H1 (cell line): ENCODE measurements around the gene LANCL2. TPM values are rescaled to one million over a fixed set of nuclear protein-coding genes. Genes with fewer than 3 reads are reported as not detected.

Experiments
- CHD2 ChIP-seq: IDR thresholded peaks from 2 replicates; pipeline ENCODE4 v1.6.1; 2012; ENCODE audit warnings: low read length, improper control_type of control experiment
- EGR1 ChIP-seq: IDR thresholded peaks from 2 replicates; pipeline ENCODE4 v1.6.1; 2011; ENCODE audit warnings: low read depth, low read length, borderline replicate concordance
- MAFK ChIP-seq: IDR thresholded peaks from 2 replicates; pipeline ENCODE4 v1.6.1; 2012; ENCODE audit warnings: low read depth, mild to moderate bottlenecking, improper control_type of control experiment, low read length
- SP1 ChIP-seq: IDR thresholded peaks from 2 replicates; pipeline ENCODE4 v1.6.1; 2011; ENCODE audit warnings: low read depth, low read length
- SRF ChIP-seq: IDR thresholded peaks from 2 replicates; pipeline ENCODE4 v1.6.1; 2011; ENCODE audit warnings: mild to moderate bottlenecking, low read depth, low read length, moderate library complexity
- polyA plus RNA-seq, 7 experiments: library from polyadenylated mRNA; depleted of rRNA in 3 of 7; stranded (reverse) in 5 of 7; unstranded in 2 of 7; fragments of >200 nt in 5 of 7; fragments of 200-250 nt in 2 of 7; gene quantifications; 1 replicate in 5 of 7; 2 replicates in 1 of 7; 4 replicates in 1 of 7; pipeline versions ENCODE4 v1.2.1 to v1.2.3, GENCODE V29; 2011 to 2013; ENCODE audit warnings: missing spikeins in 2 of 7, mixed read lengths in 2 of 7
- total RNA-seq: library from RNA; stranded (reverse); fragmentation: NEBNext Ultra II Directional; extraction: Animal tissue kit (Norgen Biotek cat#: 25700); gene quantifications from 2 replicates; pipeline ENCODE4 v1.2.1, GENCODE V29; 2021
- TF ChIP-seq, protein P1 (sequence below): fragments of 300-600 bp; sonication (generic); IDR thresholded peaks from 2 replicates; pipeline ENCODE4 v1.7.1; 2012; ENCODE audit warnings: low read length, moderate library complexity, mild to moderate bottlenecking, inconsistent platforms; ENCODE audit not compliant: insufficient replicate concordance
- TF ChIP-seq, protein P2 (sequence below): IDR thresholded peaks from 2 replicates; pipeline ENCODE4 v1.6.1; 2012; ENCODE audit warnings: inconsistent platforms
- TF ChIP-seq, protein P3 (sequence below), 3 experiments: IDR thresholded peaks; 1 replicate in 2 of 3; 2 replicates in 1 of 3; pipeline versions ENCODE4 v1.5.1 to v1.6.1; 2011; ENCODE audit warnings: low read length in 3 of 3, mild to moderate bottlenecking in 3 of 3, inconsistent platforms in 2 of 3, low read depth in 1 of 3, moderate library complexity in 1 of 3; ENCODE audit not compliant: insufficient read depth in 1 of 3; ENCODE audit errors: control extremely low read depth in 1 of 3

Gene LANCL2
- total and polyA plus RNA-seq, 2 of the 8 experiments (the other 6 are each of a cell fraction or from before 2014, with no cell fraction given) = 9.2 to 9.5 TPM

DNA sequence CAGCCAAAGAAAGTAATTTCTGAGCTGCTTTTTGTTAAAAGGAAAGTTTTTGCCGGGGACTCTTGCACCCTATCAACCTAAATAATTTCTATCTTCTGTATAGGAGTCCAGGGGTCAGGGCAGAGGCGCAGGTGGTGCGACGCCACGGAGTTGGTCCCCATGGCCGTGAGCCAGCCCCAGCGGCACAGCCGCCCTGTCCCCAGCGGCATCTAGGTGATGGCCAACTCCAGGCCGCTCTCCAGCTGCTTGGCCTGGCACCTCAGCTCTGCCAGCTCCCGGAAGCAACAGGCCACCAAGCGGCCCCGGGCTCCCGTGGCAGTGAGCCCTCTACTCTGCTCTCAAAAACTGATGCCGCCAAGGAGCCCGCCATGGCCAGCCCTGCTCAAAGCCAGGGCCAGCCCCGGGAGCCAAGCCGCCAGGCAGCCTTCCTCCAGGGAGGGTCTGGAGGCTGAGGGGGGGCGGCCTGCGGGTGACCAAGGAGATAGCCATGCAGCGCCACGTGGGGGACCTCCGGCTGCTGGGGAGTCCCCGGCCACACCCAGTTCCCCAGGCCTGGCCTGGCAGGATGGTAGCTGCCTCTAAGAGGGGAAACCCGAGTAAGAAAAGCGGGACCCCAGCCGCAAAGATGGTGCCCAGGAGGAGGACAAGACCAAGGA is 22.8 kb upstream of the LANCL2 start (continued):
- TF ChIP-seq, protein P1, sequence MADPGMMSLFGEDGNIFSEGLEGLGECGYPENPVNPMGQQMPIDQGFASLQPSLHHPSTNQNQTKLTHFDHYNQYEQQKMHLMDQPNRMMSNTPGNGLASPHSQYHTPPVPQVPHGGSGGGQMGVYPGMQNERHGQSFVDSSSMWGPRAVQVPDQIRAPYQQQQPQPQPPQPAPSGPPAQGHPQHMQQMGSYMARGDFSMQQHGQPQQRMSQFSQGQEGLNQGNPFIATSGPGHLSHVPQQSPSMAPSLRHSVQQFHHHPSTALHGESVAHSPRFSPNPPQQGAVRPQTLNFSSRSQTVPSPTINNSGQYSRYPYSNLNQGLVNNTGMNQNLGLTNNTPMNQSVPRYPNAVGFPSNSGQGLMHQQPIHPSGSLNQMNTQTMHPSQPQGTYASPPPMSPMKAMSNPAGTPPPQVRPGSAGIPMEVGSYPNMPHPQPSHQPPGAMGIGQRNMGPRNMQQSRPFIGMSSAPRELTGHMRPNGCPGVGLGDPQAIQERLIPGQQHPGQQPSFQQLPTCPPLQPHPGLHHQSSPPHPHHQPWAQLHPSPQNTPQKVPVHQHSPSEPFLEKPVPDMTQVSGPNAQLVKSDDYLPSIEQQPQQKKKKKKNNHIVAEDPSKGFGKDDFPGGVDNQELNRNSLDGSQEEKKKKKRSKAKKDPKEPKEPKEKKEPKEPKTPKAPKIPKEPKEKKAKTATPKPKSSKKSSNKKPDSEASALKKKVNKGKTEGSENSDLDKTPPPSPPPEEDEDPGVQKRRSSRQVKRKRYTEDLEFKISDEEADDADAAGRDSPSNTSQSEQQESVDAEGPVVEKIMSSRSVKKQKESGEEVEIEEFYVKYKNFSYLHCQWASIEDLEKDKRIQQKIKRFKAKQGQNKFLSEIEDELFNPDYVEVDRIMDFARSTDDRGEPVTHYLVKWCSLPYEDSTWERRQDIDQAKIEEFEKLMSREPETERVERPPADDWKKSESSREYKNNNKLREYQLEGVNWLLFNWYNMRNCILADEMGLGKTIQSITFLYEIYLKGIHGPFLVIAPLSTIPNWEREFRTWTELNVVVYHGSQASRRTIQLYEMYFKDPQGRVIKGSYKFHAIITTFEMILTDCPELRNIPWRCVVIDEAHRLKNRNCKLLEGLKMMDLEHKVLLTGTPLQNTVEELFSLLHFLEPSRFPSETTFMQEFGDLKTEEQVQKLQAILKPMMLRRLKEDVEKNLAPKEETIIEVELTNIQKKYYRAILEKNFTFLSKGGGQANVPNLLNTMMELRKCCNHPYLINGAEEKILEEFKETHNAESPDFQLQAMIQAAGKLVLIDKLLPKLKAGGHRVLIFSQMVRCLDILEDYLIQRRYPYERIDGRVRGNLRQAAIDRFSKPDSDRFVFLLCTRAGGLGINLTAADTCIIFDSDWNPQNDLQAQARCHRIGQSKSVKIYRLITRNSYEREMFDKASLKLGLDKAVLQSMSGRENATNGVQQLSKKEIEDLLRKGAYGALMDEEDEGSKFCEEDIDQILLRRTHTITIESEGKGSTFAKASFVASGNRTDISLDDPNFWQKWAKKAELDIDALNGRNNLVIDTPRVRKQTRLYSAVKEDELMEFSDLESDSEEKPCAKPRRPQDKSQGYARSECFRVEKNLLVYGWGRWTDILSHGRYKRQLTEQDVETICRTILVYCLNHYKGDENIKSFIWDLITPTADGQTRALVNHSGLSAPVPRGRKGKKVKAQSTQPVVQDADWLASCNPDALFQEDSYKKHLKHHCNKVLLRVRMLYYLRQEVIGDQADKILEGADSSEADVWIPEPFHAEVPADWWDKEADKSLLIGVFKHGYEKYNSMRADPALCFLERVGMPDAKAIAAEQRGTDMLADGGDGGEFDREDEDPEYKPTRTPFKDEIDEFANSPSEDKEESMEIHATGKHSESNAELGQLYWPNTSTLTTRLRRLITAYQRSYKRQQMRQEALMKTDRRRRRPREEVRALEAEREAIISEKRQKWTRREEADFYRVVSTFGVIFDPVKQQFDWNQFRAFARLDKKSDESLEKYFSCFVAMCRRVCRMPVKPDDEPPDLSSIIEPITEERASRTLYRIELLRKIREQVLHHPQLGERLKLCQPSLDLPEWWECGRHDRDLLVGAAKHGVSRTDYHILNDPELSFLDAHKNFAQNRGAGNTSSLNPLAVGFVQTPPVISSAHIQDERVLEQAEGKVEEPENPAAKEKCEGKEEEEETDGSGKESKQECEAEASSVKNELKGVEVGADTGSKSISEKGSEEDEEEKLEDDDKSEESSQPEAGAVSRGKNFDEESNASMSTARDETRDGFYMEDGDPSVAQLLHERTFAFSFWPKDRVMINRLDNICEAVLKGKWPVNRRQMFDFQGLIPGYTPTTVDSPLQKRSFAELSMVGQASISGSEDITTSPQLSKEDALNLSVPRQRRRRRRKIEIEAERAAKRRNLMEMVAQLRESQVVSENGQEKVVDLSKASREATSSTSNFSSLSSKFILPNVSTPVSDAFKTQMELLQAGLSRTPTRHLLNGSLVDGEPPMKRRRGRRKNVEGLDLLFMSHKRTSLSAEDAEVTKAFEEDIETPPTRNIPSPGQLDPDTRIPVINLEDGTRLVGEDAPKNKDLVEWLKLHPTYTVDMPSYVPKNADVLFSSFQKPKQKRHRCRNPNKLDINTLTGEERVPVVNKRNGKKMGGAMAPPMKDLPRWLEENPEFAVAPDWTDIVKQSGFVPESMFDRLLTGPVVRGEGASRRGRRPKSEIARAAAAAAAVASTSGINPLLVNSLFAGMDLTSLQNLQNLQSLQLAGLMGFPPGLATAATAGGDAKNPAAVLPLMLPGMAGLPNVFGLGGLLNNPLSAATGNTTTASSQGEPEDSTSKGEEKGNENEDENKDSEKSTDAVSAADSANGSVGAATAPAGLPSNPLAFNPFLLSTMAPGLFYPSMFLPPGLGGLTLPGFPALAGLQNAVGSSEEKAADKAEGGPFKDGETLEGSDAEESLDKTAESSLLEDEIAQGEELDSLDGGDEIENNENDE = no peak
- TF ChIP-seq, protein P2, sequence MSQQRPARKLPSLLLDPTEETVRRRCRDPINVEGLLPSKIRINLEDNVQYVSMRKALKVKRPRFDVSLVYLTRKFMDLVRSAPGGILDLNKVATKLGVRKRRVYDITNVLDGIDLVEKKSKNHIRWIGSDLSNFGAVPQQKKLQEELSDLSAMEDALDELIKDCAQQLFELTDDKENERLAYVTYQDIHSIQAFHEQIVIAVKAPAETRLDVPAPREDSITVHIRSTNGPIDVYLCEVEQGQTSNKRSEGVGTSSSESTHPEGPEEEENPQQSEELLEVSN = no peak
- TF ChIP-seq, protein P3, sequence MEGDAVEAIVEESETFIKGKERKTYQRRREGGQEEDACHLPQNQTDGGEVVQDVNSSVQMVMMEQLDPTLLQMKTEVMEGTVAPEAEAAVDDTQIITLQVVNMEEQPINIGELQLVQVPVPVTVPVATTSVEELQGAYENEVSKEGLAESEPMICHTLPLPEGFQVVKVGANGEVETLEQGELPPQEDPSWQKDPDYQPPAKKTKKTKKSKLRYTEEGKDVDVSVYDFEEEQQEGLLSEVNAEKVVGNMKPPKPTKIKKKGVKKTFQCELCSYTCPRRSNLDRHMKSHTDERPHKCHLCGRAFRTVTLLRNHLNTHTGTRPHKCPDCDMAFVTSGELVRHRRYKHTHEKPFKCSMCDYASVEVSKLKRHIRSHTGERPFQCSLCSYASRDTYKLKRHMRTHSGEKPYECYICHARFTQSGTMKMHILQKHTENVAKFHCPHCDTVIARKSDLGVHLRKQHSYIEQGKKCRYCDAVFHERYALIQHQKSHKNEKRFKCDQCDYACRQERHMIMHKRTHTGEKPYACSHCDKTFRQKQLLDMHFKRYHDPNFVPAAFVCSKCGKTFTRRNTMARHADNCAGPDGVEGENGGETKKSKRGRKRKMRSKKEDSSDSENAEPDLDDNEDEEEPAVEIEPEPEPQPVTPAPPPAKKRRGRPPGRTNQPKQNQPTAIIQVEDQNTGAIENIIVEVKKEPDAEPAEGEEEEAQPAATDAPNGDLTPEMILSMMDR (IDR thresholded peaks at IDR 0.05; ENCODE audit: control extremely low read depth in 1 of 3, insufficient read depth in 1 of 3, low read depth in 1 of 3, low read length in 3 of 3) = no peak
- TF ChIP-seq SP1 (no peak), MAFK (no peak), SRF (no peak), CHD2 (no peak), EGR1 (no peak)
